Adrenal gland (tissue), 12 donors: Measurements from ENCODE around the gene PRICKLE2. TPM values are rescaled to one million over a fixed set of nuclear protein-coding genes. Genes with fewer than 3 reads are reported as not detected.

ENCODE experiments used
- DNase-seq, 7 donors: peaks; one replicate each; pipeline ENCODE4 v3.0.0-alpha.2; 2019 to 2020
- H3K27ac ChIP-seq, 5 donors: fragments of 200-600 bp; sonication (generic) in 4 of 5; 1 replicate in 3 of 5; 2 replicates in 2 of 5; pipeline versions ENCODE4 v1.5.1 to v1.8.0; 2016 to 2020; ENCODE audit warnings: mild to moderate bottlenecking in 1 of 5
- H3K27me3 ChIP-seq: fragments of 200-600 bp; 2 replicates; pipeline ENCODE4 v1.8.0; 2021
- H3K36me3 ChIP-seq, 2 donors: fragments of 200-600 bp; replicated peaks in 1 of 2; 1 replicate in 1 of 2; 2 replicates in 1 of 2; pipeline versions ENCODE4 v1.5.1 to v1.8.0; 2018 to 2022
- H3K4me1 ChIP-seq, 2 donors: fragments of 200-600 bp; replicated peaks in 1 of 2; 1 replicate in 1 of 2; 2 replicates in 1 of 2; pipeline versions ENCODE4 v1.5.1 to v1.8.0; 2018 to 2021
- H3K4me3 ChIP-seq, 4 donors: fragments of 200-600 bp; sonication (generic) in 3 of 4; one replicate each; pipeline ENCODE4 v1.5.1; 2016 to 2018
- H3K9me3 ChIP-seq, 3 donors: fragments of 200-600 bp; sonication (generic) in 1 of 3; replicated peaks in 1 of 3; 1 replicate in 2 of 3; 2 replicates in 1 of 3; pipeline versions ENCODE4 v1.5.1 to v1.8.0; 2016 to 2021
- POLR2A ChIP-seq, 2 donors: fragments of 450-650 bp; IDR thresholded peaks; one replicate each; pipeline ENCODE4 v1.6.1; 2017; ENCODE audit warnings: antibody characterized with exemption in 2 of 2, mild to moderate bottlenecking in 2 of 2, moderate library complexity in 1 of 2
- WGBS, 4 donors: extraction: QIAGEN DNeasy Blood & Tissue Kit in 2 of 4; methylation state at CpG; one replicate each; pipeline versions ENCODE4 v1.1.5 to v1.1.7; 2013 to 2017; 5-methylcytosine and 5-hydroxymethylcytosine counted together
- intact Hi-C, 2 donors: fragments of 100-400 bp; cut with DNase I; formaldehyde crosslinking; loops; one replicate each; pipeline versions ENCODE4 v1.14.1 to v1.15.0; 2022 to 2023
- polyA plus RNA-seq, 3 donors: library from polyadenylated mRNA; stranded (reverse); fragments of 200-250 nt in 2 of 3; fragments of 350-450 nt in 1 of 3; fragmentation: Illumina TruSeq in 1 of 3; extraction: RNeasy Lipid Tissue Mini Kit (QIAGEN cat#74804) in 1 of 3; gene quantifications; one replicate each; pipeline ENCODE4 v1.2.3, GENCODE V29; 2013 to 2014
- total RNA-seq, 9 donors: library from RNA; depleted of rRNA in 4 of 9; stranded (reverse); fragments of >200 nt in 4 of 9; fragments of 120-200 nt in 1 of 9; fragmentation: NEBNext Ultra II Directional in 1 of 9; extraction: Animal tissue kit (Norgen Biotek cat#: 25700) in 1 of 9; gene quantifications; one replicate each; pipeline versions ENCODE4 v1.1.0 to v1.2.4, GENCODE V29; 2013 to 2023
- TF ChIP-seq, protein P1 (sequence below), 6 experiments: fragments of 450-650 bp in 4 of 6; fragments of 200-600 bp in 2 of 6; sonication (generic) in 1 of 6; IDR thresholded peaks; 1 replicate in 5 of 6; 2 replicates in 1 of 6; pipeline versions ENCODE4 v1.5.1 to v1.8.0; 2016 to 2021; ENCODE audit warnings: antibody characterized with exemption in 6 of 6, mild to moderate bottlenecking in 2 of 6, moderate library complexity in 1 of 6
- donor health status: healthy with polysubstance abuse.
- donor health status: Bipolar disorder and iron deficiency.
- donor health status: DM: yes; HTN: yes; CAD: no.
- donor health status: DM: no; HTN: no; CAD: no.
- donor health status: DM: no; HTN: no; CAD: no.
- donor health status: DM: yes; HTN: yes; CAD: no.

PRICKLE2 gene
- total and polyA plus RNA-seq, 12 donors, result 1.3 to 15.7 (median 8.1) TPM

DNA sequence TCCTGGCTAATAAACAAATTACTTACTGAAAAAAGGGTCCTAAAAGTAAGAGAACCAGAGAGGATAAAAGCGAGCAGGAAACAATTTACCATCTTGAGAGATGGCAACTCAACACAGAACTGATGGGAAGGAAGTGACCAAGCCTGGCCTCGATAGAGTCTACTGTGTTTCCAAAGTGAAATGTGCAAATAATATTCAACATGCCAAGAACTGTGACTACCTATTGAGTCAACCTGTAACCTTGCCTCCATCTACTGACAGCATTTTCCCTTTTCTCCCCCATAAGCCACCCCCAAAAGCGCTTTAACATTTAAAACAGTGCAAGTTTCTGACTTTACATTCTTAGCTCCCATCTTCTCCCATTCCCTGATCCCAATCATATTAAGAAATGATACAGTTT lies 126.6 kb downstream of the PRICKLE2 start:
- Histone ChIP-seq H3K27ac (no peak overlapping the region), H3K36me3 (no peaks in the 10 kb centered on the region), H3K4me3 (no peak overlapping the region), H3K27me3 (no peaks in the 10 kb centered on the region), H3K9me3 (no peaks in the 10 kb centered on the region), H3K4me1 (no peaks in the 10 kb centered on the region)
- TF ChIP-seq, protein P1, sequence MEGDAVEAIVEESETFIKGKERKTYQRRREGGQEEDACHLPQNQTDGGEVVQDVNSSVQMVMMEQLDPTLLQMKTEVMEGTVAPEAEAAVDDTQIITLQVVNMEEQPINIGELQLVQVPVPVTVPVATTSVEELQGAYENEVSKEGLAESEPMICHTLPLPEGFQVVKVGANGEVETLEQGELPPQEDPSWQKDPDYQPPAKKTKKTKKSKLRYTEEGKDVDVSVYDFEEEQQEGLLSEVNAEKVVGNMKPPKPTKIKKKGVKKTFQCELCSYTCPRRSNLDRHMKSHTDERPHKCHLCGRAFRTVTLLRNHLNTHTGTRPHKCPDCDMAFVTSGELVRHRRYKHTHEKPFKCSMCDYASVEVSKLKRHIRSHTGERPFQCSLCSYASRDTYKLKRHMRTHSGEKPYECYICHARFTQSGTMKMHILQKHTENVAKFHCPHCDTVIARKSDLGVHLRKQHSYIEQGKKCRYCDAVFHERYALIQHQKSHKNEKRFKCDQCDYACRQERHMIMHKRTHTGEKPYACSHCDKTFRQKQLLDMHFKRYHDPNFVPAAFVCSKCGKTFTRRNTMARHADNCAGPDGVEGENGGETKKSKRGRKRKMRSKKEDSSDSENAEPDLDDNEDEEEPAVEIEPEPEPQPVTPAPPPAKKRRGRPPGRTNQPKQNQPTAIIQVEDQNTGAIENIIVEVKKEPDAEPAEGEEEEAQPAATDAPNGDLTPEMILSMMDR (IDR thresholded peaks at IDR 0.05), result no peak
- intact Hi-C loops, result no loop called here
- 72 to 85% (median 76%) methylated on average over 3 of the region's 3 CpGs for WGBS, 4 donors
- no peak for DNase-seq

DNA sequence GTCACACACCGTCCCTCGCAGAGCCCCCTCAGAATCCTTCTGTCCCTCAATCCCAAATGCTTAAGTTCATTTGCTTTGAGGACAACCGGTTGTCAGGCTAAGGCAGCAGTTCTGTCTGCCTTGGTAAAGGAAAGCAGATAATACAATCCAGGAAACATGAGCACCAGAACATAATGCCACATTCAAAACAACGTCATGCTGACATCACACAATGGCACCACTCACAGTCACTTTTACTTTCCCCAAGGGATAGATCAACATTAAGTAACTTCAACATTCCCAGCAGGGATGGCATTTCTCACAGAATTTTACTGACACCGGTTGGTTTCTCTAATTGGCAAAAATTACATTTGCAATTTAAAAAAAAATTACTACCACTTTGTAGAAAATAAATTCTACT lies 127.3 kb downstream of the PRICKLE2 start:
- H3K9me3 ChIP-seq, result no peaks in the 10 kb centered on the region
- no peak for TF ChIP-seq POLR2A (IDR thresholded peaks at IDR 0.05)
- TF ChIP-seq, protein P1 (IDR thresholded peaks at IDR 0.05), result no peak
- no peaks in the 10 kb centered on the region for H3K36me3 ChIP-seq
- H3K4me1 ChIP-seq, result no peaks in the 10 kb centered on the region
- no peaks in the 10 kb centered on the region for H3K27me3 ChIP-seq
- DNase-seq, result no peak
- H3K4me3 ChIP-seq, result no peak overlapping the region
- no peak overlapping the region for H3K27ac ChIP-seq
- 84 to 89% (median 85%) methylated on average over 5 of the region's 5 CpGs for WGBS, 4 donors
- intact Hi-C loops, result no loop called here

DNA sequence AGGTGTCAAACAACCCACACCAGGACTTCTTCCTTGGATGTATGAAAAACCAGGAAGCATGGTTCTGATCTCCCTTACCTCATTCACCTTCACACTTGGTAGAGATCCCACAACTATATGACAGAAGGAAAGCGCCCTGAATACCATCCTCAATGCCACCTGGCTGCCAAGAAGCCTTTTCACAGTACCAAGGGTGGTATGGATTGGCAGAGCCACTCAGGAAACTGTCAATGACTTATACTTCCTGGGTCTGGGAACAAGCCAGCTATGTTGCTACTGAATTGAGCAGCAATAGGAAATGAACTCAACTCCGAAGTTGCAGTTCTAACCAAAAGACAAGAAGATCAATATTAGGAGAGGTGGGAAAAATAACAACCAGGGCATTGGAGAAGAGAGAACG lies 129.5 kb downstream of the PRICKLE2 start:
- H3K4me3 ChIP-seq, result no peak overlapping the region
- no peak for TF ChIP-seq POLR2A (IDR thresholded peaks at IDR 0.05)
- TF ChIP-seq, protein P1 (IDR thresholded peaks at IDR 0.05), result no peak
- H3K27me3 ChIP-seq, result no peaks in the 10 kb centered on the region
- intact Hi-C loops, result no loop called here
- H3K27ac ChIP-seq, result no peak overlapping the region
- 81 to 90% (median 89%) methylated on average over 3 of the region's 3 CpGs for WGBS, 4 donors
- no peaks in the 10 kb centered on the region for H3K9me3 ChIP-seq
- no peaks in the 10 kb centered on the region for H3K36me3 ChIP-seq
- H3K4me1 ChIP-seq, result no peaks in the 10 kb centered on the region
- no peak for DNase-seq

DNA sequence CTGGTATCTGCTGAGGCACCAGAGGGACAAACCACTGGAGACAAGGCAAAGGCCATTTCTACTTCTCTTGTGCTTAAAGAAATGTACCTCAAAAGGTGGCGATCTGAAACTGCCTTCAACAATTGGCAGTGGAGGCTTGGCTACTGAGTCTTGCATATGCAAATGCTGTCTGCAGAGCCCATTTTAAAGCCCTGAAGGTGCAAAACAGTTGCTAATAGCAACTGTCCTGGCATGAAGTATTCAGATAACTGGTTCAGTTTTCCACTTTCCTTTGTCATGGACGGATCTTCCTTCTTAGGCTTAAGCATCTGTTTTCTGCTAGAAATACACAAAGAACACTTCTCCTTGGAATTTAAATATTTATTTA lies 130.6 kb downstream of the PRICKLE2 start:
- H3K4me3 ChIP-seq, result no peak overlapping the region
- WGBS, 4 donors, result 67 to 96% (median 93%) methylated on average over 2 of the region's 2 CpGs
- no peak for DNase-seq
- no peak overlapping the region for H3K27ac ChIP-seq
- intact Hi-C loops, result no loop called here
- no peak for TF ChIP-seq POLR2A (IDR thresholded peaks at IDR 0.05)
- TF ChIP-seq, protein P1 (IDR thresholded peaks at IDR 0.05), result no peak
- H3K36me3 ChIP-seq, result no peaks in the 10 kb centered on the region
- no peaks in the 10 kb centered on the region for H3K27me3 ChIP-seq
- H3K9me3 ChIP-seq, result no peaks in the 10 kb centered on the region
- no peaks in the 10 kb centered on the region for H3K4me1 ChIP-seq
